NCI-H2107 treated with DMSO at 0.1 percent for 48 hours (cell line): ENCODE measurements around the gene IL37.
"Not testable (repeated sequence)": the region's sequence is repeated elsewhere in the genome, so short reads cannot be mapped to it uniquely, and the experiment has no call there.

Experiments
- DNase-seq: peaks from one replicate; lab custom pipeline; 2025; ENCODE audit not compliant: unreplicated experiment; lab: John Stamatoyannopoulos, UW

The IL37 gene

DNA sequence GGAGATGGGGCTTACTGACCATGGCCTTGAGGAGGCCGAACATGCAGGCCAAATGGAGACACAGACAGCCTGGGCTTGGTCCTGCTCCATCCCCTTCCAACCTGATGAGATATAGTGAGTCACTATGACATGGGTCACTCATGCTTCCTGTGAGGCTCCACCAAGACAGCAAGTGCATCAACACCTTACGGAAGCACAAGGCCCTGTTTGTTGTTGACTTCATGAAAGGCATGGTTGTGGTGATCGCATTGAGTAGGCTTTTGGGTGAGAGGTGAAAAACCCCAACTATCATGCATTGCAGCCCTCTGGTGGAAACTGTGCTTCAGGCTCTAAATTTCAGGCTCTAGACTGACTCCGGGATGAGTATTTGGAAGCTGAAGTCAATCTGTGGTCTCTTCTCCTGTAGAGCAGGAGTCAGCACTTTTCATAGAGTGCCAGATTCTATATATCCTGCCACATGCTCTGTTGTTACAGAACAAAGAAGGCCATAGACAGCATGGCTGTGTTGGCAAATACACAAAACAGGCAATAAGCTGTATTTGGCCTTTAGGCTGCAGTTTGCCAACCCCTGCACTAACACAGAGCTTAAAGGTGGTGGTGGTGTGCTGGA, 10.1 kb downstream of the IL37 start:
- DNase-seq: no peak

DNA sequence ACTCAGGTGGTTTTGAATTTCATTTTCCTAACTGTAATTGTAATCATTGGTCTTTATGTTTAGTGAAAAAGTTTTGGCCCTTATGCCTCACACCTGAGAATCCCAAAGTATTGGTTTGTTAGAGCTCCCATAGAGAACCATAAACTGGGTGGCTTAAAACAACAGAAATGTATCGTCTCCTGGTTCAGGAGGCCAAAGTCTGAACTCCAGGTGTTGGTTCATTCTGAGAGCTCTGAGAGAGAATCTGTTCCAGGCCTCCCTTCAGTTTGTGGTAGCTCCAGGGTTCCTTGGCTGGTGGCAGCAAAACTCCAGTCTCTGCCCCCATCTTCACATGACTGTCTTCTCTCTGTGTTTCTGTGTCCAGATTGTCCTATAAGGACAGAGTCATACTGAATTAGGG, 11.0 kb downstream of the IL37 start:
- no peak for DNase-seq

DNA sequence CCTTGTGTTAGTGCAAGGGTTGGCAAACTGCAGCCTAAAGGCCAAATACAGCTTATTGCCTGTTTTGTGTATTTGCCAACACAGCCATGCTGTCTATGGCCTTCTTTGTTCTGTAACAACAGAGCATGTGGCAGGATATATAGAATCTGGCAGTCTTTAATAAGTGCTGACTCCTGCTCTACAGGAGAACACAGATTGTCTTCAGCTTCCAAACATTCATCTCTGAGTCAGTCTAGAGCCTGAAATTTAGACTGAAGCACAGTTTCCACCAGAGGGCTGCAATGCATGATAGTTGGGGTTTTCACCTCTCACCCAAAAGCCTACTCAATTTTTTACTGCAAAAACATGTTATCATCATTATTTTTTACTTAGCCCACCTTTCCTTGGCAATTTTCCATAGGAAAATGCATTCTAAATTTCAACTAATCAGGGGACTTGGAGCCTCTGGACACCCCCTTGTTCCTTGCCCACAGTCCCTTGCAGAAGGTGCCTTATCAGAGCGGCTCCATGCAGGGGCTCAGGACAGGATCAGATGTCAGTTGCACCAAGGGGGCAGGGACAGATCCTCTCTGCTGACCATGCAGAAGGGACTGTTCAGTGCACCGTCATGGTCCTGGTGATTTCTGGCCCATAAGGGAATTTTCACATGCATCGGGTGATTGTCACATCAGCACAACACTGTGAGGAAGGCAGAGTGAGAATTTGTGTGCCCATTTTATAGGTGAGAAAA, 12.4 kb downstream of the IL37 start:
- no peak for DNase-seq

DNA sequence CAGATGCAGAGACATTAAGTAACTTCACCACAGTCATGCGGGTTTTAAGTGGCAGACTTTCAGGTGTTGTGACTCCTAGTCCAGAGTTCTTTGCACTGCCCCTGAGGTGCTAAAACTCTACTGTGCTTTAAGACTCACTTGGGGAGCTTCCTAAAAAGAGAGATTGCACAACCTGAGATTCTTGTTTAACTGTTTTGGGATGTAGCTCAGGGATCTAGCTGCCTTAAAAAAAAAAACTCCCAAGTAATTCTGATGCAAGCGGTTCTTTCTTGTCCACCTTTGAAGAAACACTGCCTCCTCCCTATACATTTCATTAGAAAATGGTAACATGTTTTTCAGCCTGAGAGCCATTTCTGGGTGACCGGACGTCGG, 13.0 kb downstream of the IL37 start:
- DNase-seq: no peak

DNA sequence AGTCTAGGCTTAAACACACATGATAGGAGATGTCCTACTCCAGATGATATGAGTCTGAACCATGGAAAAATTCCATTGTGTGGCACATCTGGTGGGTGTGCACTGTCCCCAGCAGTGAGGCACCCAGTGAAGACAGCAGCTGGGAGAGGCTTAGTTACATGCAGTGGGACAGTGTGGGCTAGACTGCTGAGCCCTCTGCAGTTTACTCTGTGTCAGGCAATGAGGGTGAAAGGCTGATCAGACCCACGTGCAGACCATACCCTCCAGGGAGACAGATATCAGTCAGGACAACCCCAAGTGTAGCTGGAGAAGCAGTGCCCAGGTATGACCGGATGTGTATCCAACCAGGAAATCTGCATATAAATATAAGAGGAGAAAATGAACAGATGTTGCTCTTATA, 13.4 kb downstream of the IL37 start:
- no peak for DNase-seq

DNA sequence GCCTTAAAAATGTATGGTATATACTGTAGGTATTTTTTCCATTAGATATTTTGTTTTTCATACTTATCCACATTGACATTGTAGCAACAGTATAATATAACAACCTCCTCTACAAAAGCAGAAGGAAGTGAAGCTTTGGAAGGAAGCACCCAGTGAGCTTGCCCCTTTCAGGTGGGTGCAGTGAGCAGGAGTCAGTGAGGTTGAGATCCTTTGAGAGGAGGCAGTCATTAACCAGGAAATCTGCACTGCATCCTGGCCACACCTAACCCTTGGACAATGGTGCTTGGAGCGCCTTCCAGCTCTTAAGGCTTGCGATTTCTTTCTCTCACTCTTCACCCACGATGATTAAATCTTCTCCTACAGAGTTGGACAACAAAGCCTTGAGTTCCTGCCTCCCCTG, 13.9 kb downstream of the IL37 start:
- DNase-seq: no peak

DNA sequence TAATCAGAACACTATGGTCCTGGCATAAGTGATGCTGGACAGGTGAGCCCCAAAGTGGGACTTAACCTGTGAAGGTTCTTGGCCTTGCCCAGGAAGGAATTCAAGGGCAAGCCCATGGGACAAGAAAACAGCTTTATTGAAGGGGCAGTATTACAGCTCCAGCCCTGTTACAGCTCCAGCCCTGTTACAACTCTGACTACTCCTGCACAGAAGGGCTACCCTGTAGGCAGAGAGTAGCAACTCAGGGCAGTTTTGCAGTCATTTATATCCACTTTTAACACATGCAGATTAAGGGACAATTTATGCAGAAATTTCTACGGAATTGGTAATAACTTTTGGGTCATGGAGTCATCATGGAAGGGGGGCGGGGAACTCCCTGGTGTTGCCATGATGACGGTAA, 15.7 kb downstream of the IL37 start:
- no peak for DNase-seq

DNA sequence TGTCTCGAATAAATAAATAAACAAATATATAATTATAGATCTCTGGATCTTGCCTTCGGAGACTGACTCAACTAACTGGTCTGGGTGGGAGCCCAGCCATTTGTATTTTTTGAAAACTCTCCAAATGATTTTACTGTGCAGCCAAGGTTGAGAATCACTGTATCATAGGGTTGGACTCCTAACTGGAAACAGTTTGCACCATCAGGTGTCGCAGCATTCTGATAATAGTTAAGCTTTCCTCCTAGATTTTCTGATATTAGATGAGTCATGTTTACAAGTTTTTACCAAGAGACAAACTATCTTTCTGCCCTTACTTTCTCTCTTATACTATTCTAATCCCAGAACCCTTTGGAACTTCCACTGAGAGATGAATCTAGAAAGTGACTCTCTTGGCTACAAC, 16.8 kb downstream of the IL37 start:
- DNase-seq: no peak

DNA sequence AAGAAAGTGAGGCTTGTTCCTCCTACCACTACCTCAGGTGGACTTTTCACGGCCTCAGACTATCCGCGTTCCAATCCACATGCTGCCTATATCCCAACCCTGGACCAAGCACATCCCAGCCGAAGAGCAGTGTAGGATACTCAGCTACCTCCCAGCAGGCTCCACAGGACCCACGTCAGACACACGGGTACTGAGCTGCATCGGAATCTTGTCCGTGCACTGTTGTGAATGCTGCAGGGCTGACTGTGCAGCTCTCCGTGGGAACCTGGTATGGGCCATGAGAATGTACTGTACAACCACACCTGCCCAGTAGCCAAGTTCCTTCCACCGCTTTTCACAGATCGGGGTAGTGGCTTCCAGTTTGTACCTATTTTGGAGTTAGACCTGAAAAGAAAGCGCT, 22.3 kb downstream of the IL37 start:
- DNase-seq: no peak

DNA sequence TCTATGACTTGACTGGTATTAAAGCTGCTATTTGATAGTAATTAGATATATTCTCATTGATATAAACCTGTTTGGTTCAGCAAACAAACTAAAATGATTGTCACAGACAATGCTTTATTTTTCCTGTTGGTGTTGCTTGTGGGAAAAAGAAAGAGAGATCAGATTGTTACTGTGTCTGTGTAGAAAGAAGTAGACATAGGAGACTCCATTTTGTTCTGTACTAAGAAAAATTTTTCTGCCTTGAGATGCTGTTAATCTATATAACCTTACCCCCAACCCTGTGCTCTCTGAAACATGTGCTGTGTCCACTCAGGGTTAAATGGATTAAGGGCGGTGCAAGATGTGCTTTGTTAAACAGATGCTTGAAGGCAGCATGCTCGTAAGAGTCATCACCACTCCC, 23.2 kb downstream of the IL37 start:
- not testable (repeated sequence) for DNase-seq

DNA sequence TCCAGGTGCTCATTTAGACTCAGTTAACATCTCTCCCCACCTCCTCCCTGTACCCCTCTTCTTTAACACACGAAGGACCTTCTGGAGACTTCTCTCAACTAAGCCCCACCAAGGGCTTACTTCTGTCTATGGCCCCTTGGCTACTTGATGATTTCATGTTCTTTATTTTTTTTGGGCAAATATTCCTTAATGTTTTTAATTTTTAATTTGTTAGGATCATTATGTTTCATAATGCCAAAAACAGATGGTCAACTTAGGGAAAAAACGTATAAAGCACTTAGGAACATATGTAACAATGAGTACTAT, 25.9 kb downstream of the IL37 start:
- no peak for DNase-seq

DNA sequence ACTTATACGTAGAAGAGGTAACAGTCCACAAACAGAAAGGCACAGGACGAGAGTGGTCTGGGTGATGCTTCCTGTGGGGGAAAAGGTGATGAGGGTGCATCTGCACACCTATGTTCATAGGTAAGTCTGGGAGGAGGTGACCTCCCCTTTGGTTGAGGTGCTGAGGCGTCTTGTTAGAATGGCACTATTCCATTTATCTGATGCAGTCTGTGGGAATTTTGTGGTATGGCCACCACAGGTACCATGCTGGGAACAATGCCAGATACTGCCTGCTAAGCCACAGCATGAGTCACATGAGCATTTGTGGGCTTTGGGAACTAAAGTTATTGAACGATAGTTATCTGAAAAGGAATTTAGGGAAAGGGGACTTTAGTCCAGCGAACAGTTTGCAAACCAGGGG, 27.9 kb downstream of the IL37 start:
- no peak for DNase-seq

DNA sequence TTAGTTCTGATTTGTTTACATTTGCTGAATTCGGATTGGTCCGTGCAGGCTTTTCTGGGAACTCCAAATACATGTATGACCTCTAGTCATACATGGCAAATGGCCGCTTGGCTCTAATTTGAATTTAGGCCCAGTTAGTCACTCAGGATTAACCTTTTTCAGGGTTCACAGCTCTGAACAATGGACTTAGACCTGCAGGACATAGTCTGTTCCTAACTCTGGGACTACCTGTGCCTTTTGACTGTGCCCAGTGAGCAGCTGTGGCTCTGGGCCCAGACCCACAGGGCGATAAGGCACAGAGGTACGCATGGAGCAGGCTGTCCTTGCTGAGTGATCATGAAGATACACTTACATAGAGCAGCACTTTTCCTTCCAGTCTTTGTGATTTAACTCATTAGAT, 28.5 kb downstream of the IL37 start:
- DNase-seq: no peak

DNA sequence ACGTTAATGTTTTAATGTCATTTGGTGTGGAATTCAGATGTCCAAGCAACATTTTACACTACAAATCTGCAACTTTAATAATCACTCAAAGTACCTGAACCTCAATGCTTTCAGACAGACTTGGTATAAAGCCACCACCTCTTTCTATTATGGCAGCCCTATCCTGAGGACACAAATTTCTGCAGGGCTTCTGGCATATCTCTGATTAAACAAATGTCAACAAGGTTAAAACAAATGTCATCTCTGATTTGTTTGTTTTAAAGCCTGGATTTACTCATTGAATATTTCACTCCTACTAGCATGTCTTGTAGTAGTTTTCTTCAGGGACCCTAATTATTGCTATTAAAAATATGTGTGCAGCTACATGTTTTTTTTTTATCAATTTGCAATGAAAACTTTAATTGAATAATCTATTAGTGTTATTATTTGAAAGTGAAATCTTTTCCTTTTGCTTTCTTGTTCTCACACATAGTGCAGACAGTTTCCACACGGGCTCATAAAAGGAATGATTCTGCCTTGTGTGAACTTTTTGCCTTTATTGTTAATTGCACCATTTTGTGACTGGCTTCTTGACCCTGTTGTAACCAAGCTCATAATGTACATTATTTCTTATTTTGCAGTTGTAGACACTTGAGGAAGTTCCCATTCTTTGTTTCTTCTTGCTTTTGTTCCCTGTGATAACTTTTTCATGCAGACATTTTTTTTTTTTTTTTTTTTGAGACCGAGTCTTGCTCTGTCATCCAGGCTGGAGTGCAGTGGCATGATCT, 30.1 kb downstream of the IL37 start:
- no peak for DNase-seq

DNA sequence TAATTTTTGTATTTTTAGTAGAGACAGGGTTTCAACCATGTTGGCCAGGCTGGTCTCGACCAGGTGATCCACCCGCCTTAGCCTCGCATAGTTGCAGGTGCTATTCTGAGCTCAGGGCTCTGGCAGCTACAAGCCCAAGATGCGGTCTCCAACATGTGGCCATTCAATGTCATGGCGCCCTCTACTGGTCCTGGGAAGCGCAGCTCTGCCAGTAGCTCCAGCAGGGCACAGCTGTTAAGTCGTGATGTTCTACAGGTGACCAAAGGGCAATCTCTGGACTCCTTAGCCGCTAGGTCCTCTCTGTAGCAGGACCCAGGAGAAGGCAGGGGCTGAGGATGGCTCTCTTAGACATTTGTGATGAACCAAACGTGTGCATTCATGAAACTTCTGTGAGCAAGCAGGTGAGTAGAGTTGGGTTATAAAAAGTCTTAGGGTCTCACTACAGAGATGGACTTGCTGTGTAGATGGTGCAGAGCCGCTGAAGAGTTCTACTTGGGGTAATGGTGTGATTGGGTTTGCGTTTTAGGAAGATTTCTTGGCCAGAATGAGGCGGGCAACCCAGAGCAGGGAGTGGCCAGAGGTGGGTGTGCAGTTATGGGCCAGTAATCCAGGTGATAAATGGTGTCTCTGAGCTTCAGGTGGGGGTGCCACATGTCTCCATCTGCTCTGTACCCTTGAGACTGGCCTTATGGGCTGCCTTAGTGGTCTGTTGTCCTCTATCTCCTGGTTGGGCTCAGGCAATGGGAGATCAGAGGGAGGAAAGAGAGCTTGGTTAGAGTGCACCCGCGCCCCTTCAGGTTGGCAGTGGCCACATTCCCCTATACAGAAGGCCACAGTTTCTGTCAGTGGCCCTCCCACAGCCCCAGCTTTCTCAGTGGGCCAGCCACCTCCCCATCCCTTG, 31.0 kb downstream of the IL37 start:
- peak; percentile 51 for DNase-seq

DNA sequence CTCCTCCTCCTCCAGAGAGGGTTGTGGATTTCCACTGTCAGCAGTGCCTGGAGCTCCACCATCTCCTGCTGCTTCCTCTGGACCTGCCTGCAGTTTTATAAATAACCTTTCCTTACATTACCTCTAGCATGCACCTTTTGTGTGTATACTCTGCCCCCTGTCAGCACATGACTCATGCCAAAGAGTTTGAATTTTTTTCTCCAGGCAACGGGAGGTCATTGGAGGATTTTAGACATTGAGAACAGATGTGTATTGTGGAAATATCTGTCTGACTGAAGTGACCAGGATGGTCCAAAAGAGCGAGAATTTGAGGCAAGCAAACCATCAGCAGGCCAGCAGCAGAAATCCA, 31.7 kb downstream of the IL37 start:
- DNase-seq: no peak

DNA sequence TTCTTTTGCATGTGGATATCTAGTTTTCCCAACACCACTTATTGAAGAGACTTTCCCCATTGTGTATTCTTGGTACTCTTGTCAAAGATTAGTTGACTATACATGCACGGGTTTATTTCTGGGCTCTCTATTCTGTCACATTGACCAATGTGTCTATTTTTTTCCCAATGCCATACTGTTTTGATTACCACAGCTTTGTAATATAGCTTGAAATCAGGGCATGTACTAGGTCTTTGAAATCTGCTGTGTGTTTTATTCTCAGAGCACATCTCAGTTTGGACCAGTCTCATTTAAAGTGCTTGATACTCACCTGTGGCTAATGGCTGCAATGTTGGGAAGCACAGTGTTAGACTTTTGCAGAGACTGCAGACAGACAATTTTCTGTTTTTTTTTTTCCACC, 34.0 kb downstream of the IL37 start:
- DNase-seq: no peak

DNA sequence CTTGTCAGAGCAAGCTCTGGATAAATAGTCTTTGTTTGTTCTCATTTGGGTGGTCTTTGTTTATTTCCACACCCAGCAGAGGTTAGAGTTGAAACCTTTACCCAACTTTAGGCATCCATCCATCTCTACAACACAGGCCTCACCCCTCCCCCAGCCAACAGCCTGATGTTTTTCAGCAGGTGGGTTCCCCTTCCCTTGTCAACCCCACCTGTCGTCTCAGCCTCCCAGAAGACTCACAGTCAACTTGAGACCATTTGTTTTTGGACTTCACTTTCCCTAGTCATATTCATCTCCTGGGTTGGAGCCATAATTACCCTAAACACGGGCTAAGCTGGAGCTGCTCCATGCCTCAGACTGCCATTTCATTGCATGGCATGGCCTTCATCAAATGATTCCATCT, 35.1 kb downstream of the IL37 start:
- no peak for DNase-seq

DNA sequence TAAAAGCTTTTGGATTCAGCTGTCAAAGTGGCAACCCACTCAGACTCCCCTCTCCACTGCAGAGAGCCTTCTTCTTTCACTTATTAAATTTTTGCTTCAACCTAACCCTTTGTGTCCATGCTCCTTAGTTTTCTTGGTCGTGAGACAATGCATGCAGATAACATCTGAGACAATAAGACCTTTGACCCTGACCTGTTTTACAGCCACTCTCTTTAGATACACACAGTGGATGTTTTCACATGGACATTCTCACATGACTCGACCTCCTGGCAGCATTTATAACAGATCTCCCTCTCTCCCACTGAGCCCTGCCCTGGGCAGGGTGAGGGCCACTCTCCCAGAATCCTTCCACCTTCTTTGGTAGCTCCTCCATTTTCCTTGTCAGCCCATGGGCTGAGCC, 36.4 kb downstream of the IL37 start:
- DNase-seq: no peak

DNA sequence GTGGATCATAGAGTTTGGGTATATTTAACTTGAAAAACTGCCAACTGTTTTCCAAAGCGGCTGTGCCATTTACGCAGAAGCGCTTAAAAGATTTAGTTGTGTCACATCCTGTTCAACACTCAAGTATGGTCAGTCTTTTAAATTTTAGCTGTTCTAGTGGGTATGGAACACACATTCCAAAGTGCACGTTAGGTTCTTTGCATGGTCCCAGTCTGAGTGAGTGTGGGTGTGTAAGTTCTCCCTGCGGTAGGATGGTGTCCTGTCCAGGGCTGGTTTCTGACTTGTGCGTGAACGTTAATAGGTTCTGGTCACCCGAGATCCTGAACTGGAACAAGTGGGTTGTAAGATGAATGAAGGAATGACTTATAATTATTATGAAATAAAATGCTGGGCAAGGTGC, 38.5 kb downstream of the IL37 start:
- no peak for DNase-seq

DNA sequence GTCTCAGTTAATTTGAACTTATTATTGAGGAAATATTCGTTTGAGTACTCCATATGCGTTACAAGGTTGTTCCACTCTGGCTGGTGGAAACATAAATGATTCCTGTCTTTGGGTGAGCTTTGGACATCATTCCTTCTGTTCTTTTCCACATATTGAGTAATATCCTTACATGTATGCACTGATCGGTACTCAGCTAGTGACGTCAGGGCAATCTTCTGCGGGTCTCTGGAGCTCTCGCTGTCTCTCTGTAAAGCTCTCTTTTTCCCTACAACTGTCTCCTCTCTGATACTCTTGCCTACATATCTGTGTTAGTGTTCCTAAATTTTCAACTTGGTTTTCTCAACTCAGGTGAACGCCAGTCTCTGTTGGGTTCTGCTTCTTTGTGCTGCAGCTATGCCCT, 43.4 kb downstream of the IL37 start:
- DNase-seq: no peak

DNA sequence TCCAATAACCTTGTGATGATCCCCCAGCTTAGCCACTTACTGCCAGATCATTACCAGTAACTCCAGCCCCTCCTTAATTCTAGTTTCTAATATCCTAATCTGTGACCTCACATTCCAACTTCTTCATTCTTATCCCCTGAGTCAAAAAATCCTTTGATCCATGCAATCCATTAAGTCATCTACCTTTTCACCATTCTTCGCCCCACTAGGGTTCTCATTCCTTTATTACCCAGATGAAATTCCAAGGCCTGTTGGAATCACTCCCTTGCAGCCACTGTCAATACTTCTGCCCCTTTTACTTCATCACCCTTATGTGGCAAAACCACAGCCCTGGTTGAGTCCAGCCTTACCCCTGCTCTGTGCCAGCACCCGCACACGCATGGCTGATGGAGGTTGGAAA, 46.5 kb downstream of the IL37 start:
- no peak for DNase-seq
